Globus pallidus (tissue), 1 donor: ENCODE data around the gene C22orf15.
A peak's percentile ranks its signal among the peaks of the same experiment; 100 is the strongest.

Source experiments
- DNase-seq: peaks from one replicate; pipeline ENCODE4 v3.0.0-alpha.2; 2015; ENCODE audit warnings: low spot score

The C22orf15 gene

GRCh38 chr22:23772649-23773473 lies 10.1 kb downstream of the C22orf15 start, which contains the start of gene MMP11:
Gene MMP11 (plus strand): TSS chr22:23772849. CDS start chr22:23772871, 22 bp downstream.
- DNase-seq = no peak

GRCh38 chr22:23773483-23774113 lies 10.8 kb downstream of the C22orf15 start:
- DNase-seq = no peak

DNA sequence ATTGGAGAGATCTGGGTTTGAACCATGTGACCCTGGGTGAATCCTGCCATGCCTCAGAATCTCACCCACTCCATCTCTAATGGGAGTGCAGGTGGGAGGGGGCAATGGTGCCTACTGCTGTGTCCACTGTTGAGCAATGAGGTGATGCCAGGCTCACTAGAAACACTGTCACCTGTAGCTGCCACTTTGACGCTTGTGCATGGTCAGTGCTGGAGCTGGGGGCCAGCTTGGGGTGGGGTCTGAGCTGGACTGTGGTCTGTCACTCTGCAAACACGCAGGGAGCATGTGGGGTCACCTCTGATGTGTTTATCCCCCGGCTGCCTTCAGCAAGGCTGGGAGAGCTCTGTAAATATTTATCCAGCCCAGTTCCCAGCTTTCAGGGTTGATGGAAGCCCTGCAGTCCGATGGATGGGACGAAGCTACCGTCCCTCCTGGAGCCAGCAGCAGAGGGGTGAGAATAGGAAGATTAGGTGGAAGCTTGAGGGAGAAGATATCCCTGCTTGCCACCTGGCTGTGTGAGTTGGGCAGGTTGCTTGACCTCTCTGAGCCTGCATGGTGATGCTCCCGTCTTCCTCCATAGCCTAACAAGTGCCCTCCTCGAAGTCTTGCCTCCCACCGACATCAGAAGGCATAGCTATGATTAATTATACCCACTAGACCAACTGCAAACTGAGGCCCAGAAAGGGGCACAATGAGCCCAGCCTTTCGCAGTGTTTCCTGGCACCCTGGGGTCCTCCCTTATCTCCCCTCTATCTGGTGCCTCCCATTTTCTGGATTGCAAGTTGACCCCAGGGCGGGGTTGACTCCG lies 11.5 kb downstream of the C22orf15 start:
- no peak for DNase-seq

GRCh38 chr22:23774922-23775436 lies 12.2 kb downstream of the C22orf15 start:
- no peak for DNase-seq

DNA sequence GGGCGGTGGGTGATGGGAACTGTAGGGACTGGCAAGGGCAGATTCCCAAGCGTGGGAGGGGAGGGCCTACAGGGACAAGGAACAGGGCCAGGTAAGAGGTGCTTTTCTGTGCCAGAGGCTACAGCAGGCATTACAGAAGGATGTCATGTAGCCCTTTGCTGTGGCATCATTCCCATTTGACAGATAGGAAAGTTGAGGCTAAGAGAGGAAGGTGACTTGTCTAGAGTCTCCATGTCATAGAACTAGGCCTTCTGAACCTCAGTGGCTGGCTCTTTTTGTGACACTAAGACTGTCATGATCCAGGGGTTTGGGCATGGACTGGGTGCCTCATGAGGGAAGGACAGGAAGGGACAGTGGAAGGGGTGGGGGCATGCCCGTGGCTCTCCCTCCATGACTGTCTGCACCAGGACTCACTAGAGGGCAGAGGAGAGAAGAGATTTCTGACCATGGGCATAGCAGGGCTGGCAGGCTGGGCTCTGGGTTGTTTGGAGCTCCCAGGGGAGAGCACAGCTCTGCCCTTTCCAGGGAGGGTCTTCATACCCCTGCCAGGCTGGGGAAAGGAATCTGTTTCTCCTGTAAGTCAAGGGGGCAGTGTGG lies 13.1 kb downstream of the C22orf15 start:
- DNase-seq = no peak

DNA sequence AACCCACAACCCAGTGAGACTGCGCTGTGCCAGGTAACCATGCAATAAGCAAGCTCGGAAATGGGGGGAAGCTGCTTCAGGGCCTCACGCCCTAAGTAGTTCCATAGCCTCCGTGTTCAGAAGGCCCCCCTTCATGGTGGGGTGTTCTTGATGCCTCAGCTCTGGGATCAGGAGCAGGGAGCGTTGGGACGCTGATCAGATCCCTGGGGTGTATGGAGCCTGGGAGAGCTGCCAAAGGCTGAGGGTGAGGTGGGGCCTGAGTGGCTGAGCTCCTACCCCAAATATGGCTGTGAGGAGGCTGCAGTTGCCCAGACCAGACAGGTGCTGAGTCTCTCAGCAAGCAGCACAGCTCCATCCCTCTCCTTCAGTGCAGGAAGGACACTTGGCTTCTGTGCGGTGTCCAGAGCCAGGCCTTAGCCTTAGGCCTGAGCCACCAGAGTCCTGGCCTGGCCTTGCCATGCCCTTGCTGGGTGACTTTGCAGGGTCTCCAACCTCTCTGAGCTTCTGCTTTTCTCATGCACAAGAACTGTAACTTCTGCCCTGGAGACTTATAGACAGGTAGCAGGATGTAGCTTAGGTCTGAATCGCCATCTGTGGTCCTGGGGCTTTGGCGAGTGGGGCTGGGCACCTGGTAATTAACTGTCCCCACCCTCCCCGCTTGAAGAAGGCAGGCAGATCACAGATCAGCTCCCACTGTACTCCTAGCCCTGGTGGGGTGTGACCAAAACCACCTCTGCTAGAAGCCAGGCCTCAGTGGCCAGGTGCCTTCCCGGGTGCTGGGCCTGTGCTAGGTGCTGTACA lies 15.2 kb downstream of the C22orf15 start:
- DNase-seq = no peak

GRCh38 chr22:23778577-23778900 lies 15.7 kb downstream of the C22orf15 start:
- no peak for DNase-seq

DNA sequence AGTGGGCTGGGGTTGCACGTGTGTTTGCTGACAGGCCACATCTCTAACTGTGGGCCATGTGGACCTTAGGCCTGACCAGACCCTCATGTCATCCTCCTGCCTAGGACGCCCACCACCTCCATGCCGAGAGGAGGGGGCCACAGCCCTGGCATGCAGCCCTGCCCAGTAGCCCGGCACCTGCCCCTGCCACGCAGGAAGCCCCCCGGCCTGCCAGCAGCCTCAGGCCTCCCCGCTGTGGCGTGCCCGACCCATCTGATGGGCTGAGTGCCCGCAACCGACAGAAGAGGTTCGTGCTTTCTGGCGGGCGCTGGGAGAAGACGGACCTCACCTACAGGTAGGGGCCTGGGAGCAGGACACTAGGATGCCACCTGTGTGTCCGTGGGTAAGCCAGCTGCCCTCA lies 16.3 kb downstream of the C22orf15 start:
- DNase-seq = no peak

- DNase-seq = no peak
Measured at GRCh38 chr22:23779731-23780130, 16.9 kb downstream of the C22orf15 start.

DNA sequence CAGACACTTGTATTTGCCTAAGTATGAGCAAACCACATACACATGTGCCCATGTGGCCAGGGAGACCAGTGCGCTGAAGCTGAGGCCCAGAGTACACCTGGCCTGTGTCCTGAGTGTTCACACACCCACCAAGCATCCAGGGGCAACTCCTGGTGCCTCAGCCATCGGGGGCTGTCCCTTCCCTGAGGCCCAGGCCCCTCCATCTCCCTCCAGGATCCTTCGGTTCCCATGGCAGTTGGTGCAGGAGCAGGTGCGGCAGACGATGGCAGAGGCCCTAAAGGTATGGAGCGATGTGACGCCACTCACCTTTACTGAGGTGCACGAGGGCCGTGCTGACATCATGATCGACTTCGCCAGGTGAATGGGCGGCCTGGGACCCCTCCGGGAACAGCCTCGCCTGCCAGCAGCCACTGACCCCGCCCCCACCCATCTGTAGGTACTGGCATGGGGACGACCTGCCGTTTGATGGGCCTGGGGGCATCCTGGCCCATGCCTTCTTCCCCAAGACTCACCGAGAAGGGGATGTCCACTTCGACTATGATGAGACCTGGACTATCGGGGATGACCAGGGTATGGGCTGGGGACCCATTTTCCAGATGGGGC lies 17.5 kb downstream of the C22orf15 start:
- no peak for DNase-seq

DNA sequence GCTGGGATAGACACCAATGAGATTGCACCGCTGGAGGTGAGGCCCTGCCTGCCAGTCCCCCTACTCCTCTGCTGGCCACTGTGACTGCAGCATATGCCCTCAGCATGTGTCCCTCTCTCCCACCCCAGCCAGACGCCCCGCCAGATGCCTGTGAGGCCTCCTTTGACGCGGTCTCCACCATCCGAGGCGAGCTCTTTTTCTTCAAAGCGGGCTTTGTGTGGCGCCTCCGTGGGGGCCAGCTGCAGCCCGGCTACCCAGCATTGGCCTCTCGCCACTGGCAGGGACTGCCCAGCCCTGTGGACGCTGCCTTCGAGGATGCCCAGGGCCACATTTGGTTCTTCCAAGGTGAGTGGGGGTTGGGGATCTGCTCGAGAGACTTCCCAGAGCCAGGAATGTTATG lies 18.3 kb downstream of the C22orf15 start:
- peak; percentile 95 for DNase-seq

DNA sequence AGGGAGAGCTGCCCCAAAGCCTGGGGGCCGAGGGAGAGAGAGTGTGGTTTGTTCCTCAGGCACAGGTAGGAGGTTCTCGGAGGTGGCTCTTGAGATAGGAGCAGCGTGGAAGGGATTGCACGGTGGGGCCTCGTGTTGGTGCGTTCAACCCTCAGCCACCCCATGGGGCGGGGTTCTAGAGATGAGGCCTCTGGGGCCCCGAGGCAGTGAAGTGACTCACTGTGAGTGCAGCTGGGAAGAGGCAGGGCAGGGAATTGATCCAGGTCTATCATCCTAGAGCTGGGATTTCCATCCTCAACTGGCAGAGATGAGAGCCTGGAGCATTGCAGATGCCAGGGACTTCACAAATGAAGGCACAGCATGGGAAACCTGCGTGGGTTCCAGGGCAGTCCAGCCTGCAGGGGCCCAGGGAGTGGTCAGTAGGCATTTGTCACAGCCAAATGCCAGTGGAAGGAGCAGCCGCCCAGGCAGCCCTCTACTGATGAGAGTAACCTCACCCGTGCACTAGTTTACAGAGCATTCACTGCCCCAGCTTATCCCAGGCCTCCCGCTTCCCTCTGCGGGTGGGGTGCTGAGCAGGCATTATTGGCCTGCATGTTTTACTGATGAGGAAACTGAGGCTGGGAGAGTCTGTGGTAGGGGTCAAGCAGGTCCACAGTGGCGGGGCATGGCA lies 18.9 kb downstream of the C22orf15 start:
- peak; percentile 52 for DNase-seq

DNA sequence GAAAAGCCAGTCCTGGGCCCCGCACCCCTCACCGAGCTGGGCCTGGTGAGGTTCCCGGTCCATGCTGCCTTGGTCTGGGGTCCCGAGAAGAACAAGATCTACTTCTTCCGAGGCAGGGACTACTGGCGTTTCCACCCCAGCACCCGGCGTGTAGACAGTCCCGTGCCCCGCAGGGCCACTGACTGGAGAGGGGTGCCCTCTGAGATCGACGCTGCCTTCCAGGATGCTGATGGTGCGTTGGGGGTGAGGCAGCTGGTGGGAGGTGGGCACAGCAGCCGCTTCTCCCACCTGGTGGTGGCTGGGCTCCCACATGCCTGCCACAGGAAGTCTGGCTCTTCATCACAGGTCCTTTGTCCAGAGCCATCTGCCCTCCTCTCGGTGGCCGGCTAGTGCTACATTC lies 19.5 kb downstream of the C22orf15 start:
- DNase-seq = no peak

DNA sequence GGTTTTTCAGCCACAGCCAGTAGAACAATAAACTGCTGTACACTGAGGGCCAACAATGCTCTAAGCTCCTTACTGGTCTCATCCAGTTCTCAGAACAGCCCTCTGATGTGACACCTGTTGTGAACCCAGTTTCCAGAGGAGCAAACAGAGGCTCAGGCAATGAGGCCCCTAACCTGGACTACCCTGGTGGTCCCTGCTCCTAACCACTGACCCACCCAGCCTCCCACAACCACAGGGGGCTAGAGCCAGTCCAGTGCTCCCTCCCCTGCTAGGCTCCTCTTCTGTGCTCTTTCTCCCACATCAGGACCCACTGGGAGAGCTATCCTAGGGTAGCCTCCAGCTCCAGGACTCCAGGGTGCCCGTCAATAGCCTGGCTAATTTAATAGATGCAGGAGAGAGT lies 19.9 kb downstream of the C22orf15 start:
- DNase-seq = no peak

GRCh38 chr22:23783265-23784150 lies 20.7 kb downstream of the C22orf15 start:
- DNase-seq = no peak

DNA sequence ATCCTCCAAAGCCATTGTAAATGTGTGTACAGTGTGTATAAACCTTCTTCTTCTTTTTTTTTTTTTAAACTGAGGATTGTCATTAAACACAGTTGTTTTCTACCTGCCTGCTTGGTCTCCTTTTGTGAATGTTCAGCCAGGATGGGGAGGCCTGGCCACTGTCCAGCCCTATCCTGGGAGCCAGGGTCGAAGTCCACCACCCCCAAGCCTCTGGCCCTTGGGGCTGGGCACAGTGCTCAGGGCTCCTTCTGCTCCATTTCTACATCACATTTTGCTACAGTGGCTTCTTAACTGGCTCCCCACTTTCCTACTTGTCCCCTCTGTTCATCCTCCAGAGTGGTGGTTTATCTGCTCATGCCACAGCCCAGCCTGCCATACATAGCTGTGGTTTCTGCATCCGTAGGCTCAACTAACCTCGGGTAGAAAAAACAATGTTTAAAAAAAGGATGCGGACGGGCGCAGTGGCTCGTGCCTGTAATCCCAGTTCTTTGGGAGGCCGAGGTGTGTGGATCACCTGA lies 21.5 kb downstream of the C22orf15 start:
- DNase-seq = no peak

- DNase-seq = no peak
Measured at GRCh38 chr22:23786261-23786710, 23.5 kb downstream of the C22orf15 start.

- DNase-seq = peak; percentile 82
Measured at GRCh38 chr22:23786752-23787599, 24.2 kb downstream of the C22orf15 start, which contains the start of gene SMARCB1. Gene SMARCB1 (plus strand): TSS chr22:23786966. CDS start chr22:23787170, 204 bp downstream.
